Glomerular endothelial cell (primary cell): ENCODE measurements around the gene LCT. TPM values are rescaled to one million over a fixed set of nuclear protein-coding genes. Genes with fewer than 3 reads are reported as not detected.
"Not testable (repeated sequence)": the region's sequence is repeated elsewhere in the genome, so short reads cannot be mapped to it uniquely, and the experiment has no call there.

Source experiments
- DNase-seq: peaks from one replicate; pipeline ENCODE4 v3.0.0-alpha.2; 2011; ENCODE audit warnings: low read depth, low spot score; ENCODE audit errors: extremely low read depth
- total RNA-seq: library from RNA; depleted of rRNA; stranded (reverse); fragments of >200 nt; gene quantifications from 2 replicates; pipeline ENCODE4 v1.2.3, GENCODE V29; 2015

Gene LCT
- total RNA-seq, 1 donor from 2014 or later: under 0.01 TPM

DNA sequence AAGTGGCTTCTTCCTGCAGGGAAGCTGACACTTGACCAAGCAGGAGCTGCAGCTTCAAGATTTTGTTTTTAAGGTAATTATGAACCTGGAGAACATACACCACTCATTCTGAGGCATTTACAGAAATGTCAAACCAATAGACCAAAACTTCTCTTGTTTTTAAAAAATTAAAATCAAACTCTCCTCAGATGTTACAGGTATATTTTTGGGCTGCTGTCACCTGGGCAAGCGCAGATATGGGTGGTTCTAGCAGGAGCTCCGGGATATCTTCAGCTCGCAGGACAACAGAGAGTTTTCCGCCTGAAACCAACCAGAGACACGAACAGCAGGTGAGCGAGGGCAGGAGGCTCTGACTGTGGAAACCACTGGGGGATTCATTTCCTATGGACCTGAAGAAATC, 4.1 kb downstream of the LCT start:
- DNase-seq: no peak

DNA sequence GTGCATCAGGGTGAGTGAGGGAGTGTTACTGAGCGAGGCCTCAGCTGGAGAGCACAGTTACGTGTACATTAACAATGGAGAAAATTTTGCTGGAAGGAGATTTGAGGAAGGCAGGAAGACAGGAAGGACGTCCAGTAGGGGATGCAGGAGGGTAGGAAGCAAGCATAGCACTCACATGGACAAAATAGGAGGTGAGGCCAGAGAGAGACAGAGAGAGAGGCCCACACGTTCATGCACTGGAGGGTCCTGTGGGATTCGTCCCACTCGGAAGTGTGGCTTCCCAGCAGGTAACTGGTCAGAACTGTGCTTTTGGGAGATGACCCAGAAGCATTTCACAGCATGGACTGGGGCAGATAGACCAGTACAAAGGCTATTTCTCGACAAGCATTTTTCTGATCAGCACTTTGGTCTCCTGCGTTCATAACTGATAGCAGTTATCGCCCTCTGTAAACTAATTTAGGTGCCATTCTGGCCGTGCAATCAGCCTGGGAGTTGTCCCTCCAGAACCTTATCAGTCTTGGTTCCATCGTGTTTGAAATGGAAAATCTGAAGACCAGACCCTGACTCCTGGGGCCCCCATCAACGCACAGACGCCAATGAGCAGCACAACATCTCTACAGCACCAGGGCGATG, 5.7 kb downstream of the LCT start:
- no peak for DNase-seq

DNA sequence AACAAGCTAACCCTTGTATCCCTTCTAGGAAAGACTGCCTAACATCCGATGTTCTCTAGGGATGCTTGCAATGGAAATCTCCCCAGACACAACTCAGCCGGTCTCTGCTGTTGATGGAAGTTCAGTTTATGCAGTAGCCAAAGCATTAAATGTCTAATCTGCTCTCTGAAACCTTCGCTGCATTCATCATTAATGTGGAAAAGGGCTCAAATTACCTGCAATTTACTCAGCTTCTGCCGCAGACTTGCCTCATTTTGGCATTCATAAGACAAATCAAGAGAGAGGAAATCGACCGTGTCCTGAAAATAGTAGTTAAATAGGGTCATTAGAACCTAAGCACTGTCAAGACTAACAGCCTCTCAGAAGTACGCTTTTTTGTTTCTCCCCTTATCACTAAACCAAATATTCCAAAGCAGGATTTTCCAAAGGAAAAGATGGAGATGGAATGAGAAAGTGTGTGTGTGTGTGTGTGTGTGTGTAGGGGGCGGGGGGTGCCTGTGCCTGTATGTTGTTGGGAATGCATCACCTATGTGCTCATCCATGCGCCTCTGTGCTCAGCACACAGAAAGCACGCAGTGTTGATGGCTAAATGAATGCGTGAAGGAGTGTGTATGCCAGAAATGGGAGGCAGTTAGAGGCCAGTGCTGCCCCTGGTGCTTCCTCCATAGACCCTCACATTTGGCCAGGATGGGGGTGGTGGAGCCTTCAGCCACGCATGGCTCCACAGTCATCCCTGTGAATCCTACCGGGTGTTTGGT, 7.4 kb downstream of the LCT start:
- no peak for DNase-seq

DNA sequence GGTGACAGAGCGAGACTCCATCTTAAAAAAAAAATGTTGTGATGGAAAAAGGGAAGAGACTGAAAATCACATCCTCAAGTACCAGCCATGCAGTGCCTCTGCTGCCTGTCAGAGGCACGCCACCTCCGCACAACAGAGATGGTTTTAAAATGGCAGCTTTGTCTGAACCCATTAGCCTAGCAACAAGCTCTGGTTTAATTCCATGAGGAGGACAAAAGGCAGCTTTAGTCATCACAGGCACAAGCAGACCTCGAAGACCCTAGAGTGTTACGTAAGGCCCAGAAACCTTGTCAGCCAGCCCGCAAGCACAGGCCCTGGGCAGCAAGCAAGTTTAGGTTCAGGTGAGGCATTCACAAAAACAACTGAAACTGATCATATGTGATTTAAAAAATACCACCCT, 10.4 kb downstream of the LCT start:
- DNase-seq: no peak

DNA sequence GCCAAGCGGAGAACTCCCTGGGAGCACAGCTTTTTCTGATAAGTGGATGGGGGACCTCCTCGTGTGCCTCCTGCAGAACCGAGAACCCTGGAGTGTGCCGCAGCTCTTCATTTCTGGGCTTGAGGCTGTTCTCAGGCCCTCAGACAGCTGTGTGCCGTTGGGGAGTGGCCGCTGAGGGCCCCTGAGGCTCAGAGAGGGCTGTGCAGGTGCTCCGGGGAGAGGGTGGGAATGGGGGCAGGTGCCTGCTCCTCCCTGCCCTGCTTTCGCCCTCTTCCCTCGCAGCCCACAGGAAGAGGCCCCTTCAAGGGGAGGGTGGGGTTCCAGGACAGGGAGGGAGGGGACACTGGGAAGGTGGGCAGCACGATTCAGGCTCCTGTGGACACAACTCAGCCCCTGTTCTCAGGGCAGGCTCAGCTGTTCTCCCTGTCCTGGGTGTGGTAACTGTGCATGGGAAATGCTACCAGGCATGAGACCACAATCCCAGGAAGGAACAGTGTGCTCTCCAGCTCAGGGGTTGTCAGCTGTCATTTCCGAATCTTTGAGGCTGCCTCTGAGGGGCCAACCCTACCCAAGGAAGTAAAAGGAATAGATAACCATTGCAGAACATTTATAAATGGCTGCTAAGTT, 11.3 kb downstream of the LCT start:
- DNase-seq: no peak

DNA sequence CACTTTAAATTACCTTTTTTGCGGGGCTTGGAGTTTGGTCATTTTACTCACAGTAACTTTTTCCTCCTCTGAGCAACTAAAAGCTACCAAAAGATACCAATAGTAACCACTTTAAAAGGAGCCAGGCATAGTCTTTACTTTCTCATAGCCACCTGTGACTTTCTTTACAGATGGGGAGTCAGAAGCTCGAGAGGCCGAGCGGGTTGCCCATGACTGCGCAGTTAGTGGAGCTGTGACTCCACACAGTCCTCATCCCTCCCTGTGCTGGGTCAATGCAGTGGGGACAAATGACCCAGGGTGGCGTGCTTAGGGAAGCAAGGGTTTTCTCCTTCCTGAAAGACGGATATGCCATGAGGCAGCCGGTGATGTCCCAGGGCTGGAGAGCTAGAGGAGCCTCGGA, 11.9 kb downstream of the LCT start:
- no peak for DNase-seq

DNA sequence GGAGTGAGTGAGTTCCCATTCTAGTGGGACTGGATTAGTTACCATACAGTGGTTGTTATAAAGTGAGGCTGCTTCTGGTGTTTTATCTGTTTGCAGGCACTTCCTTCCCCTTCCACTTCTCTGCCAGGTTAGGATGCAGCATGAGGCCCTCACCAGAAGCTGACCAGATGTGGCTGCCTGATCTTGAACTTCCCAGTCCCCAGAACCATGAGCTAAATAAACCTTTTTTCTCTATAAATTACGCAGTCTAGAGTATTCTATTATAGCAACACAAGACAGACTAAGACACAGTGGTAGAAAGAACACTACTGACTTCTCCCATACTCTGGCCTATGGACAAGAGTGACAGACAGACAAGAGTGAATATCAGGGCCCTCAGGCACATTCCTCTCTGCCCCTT, 14.1 kb downstream of the LCT start:
- no peak for DNase-seq

DNA sequence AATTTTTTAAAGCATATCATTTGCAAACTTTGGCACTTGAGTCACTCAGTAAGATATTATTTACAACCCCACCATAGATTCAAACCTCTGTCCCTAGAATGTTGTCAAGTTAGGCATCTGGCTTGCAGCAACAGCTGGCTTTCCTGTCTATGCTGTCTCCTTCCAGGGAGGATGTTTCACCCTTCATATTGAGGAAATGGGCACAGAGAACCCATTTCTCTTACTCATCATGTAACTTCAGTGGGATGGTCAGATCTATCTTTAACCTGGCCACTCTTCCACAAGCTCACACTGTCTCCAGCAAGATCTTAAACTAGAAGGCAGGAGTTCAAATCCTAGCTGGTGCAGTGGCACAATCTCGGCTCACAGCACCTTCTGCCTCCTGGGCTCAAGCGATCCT, 15.8 kb downstream of the LCT start:
- DNase-seq: no peak

DNA sequence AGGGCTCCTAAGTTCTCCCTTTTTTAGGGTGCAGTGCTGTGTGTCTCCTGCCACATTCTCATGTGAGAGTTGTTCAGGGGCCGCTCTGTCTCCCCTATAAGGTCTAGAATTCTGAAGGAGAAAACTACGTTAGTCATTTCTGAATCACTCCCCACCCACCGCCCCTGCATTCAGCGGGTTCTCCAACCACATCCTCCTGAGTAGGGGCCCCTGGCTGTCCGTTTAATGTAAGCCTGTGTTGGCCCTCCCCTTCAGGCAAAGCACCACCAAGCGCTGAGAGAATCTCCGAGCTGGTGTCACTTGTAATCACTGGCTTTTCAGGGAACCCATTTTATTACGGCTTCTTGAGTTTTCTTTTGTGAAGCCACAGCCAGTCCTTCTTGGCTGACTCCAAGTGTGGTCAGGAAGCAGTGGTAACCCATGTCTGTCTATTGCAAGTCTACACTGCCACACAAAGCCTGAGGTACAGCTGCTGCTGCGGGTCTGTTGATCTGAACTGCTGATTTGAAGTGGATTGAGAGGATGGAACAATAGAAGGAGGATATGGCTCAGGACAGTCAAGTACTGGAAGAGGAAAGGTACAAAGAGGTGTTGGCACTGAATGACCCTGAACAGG, 16.9 kb downstream of the LCT start:
- DNase-seq: no peak

DNA sequence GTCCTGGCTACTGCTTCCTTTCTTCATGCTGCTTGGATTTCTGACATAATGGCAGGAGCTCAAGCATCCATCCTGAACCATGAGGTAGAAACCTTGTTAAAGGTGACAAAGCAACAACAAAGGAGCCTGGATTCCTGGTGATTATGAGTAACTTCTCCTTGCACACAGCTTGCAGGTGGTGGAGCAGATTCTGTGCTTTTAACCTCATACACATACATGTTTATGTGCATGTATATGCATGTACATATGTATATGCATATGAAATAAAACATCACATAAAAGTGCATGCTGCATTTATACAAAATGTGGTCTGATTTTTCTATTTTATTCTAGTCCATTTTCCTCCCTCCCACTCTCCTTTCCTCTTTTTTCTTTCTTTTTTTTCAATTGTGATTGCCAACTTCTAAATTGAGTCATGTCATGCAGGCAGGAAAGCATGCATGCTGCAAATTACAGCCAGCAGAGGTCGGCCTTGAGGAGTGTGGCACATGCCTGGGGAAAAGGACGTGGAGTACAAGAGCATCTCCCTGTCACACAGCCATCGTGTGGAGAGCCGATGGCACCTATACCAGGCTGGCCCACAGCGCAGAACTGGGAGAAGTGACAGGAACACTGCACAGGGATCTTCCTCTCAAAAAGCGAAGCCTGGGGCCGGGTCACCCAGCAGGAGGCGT, 17.9 kb downstream of the LCT start:
- no peak for DNase-seq

DNA sequence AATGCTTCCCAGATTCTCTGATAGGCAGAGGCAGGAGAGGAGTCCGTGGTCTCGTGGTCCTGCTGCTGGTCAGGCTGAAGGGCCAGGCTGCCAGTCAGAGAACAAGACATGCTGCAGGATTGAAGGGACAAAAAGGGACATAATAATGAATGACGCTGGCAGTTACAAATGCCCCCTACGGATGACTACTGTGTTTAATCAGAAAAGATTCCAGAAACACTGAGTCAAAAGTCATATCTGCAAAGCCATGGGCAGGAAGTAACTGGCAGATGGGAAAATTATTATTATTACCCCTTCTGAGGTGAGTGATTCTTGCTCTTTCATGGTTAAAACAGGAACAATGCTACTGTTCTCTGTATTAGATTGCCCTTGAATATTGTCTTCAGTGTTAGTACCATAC, 19.0 kb downstream of the LCT start:
- no peak for DNase-seq

DNA sequence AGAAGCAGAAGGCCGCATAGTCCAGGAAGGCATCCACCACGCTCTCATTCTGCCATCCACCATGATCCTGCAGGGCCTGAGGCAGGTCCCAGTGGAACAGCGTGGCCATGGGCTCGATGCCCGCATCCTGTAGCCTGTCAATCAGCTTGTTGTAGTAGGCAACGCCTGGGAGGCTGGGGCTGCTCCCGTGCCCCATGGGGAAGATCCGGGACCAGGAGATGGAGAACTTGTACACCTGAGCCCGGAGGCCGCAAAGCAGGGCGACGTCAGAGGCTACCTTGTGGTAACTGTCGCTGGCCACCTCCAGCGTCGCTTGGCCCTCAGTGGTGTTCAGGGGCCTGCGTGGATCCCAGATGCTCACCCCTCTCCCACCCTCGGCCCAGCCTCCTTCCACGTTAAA, 19.5 kb downstream of the LCT start:
- DNase-seq: no peak

DNA sequence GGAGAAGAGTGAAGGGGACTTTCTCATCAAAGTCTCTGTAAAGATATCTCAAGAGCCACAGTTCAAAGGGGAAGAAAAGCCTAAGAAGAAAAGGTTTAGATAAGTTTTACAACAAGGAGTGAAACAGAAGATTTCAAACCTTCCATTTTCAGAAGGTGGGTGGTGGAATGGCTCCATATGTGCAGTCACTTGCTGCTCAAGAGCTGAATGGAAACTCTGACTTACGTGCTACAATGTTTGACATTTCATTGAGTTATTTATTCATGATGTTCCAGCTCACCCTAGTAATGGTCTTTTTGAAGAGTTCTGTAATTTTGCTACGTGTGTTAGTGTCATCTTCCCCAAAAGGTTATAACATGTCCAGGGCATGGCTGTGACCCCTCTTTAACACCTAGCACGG, 21.7 kb downstream of the LCT start:
- DNase-seq: no peak

DNA sequence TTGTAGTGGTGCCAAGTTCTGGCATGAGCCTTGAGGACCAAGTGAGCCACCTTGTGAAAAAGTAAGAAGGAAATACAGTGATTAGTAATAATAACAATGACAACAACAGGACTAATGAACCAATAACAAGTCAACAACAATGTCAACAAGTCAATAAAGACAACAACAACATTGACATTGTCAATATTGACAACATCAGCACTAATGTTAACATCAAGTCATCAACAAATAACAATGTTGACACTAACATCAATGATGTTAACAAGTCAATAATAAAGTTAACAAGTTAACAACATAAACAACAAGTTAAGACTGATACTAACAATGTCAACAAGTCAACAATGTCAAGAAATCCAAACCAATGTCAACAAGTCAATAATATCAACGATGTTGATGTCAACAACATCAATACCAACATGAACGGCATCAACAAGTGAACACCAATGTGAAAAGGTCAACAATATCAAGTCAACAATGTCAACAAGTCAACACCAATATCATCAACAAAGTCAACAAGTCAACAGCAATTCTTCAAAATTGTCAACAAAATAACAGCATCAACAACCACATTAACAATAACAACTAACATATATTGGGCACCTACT, 24.0 kb downstream of the LCT start:
- DNase-seq: no peak

DNA sequence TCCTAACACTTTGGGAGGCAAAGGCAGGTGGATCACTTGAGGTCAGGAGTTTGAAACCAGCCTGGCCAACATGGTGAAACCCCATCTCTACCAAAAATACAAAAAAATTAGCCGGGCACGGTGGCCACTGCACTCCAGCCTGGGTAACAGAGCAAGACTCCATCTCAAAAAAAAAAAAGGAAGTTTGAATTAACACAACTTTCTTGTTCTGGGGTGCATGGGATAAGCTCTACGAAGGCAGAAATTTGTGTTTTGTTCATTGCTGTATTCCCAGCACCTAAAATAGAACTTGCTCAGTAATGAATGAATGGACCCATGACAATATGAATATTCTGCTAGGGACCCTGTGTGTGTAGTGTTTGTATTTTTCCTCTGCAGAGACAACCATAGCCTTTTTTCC, 29.1 kb downstream of the LCT start:
- not testable (repeated sequence) for DNase-seq

DNA sequence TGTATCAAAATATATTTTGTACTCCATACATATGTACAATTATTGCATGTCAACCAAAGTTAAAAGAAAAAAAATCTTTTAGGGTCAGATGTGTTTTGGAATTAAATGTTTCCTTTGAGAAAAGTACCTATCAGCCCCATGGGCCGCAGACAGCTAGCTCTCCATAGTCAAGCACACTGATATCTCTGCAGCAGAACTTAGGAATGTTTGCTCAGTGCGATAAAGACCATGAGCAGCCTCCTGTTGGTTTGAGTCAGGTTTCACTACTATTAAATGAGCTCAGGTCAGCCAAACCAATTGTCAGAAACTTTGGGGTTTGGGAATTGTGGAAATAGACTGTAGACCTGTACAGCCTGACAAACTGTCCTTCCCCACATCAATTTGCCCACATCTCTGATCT, 33.7 kb downstream of the LCT start:
- no peak for DNase-seq

DNA sequence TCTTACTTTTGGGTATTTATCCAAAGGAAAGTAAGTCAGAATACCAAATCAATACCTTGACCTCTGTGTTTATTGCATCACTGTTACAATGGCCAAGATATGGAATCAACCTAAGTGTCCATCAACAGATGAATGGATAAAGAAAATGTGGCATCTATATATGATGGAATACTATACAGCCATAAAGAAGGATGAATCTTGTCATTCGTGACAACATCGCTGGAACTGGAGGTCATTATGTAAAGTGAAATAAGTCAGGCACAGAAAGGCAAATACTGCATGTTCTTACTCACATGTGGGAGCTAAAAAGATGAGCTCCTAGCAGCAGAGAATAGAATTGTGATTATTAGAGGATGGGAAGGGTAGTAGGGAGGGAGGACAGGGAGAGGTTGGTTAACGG, 34.6 kb downstream of the LCT start:
- DNase-seq: no peak

DNA sequence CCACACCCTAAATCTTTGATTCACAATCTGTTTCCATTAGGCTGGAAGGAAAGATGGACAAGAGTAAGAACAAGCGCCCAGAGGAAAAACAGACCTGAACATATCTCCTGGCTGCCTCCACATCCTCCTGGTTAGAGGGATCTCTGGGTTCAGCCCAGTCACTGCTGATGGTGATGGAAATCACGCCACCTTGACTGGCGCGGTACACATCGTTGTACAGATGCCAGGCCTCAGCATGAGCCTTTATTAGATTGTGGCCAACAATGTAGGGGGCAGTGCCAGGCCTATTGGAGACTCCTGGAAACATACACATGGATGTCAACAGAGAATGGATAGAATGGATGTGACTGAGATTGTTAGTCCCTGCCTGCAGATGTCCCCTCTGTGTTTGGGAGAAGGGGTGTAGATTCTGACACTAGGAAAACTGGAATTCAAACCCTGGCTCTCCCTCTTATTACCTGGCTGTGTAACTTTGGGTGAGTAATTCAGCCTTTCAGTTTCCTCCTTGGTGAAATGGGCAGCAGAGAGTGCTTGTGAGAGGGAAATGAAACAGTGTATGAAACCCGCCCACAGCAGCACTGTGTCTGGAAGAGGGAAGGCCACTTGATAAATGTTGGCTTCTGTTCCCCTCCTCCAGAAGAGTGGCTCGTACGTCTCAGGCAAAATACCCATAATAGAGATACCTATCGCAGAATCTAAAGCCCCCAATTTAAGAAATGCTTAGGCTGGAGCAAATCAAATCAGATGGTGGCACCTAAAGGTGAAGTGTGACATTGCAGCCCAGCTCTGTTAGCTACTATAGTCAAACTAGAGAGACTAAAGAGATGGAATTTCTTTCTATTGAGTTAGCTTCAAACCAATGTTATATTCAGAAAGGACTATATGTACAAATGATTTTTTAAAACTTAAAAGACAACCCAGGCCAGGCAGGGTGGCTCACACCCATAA, 36.2 kb downstream of the LCT start:
- DNase-seq: no peak

DNA sequence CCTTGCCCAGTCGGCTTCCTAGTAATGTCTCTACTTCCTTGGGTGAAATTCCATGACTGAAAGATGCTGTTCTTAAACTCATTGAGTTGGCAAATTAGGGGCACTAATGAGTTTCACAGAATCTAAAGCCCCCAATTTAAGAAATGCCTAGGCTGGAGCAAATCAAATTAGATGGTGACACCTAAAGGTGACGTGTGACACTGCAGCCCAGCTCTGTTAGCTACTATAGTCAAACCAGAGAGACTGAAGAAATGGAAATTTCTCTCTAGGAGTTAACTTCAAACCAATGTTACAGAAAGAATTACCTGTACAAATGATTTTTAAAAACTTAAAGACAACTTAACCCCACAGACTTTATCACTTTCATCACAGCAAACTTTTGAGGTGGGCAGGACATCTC, 37.2 kb downstream of the LCT start:
- no peak for DNase-seq

DNA sequence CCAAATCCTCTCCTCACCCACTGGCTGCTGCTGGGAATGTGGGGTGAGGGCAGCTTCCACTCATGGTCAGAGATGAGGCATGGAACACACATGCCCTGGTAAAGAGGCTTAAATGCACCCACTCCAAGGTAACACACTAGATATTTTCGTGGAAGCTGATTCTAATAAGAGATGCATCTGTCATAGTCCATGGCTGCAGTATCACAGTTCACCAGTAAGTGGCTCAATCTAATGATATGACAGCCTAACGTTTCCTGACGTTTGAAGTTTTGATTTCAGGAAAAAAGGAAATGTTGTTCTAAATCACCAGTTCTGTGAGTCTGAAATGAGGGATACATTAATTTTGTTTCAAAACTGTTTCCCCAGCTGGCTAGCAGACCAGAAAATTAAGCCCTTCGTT, 38.2 kb downstream of the LCT start:
- DNase-seq: no peak
